ENCODE results near the gene DGAT2L6. TPM values are rescaled to one million over a fixed set of nuclear protein-coding genes. Genes with fewer than 3 reads are reported as not detected.

DGAT2L6 gene
- total and polyA plus RNA-seq, 2 experiments from 2014 or later, result not detected

- no peak overlapping the region for H2AFZ ChIP-seq
- no peaks in the 10 kb centered on the region for H3K36me3 ChIP-seq (ENCODE audit: insufficient read depth)
- no peaks in the 10 kb centered on the region for H3K4me1 ChIP-seq (ENCODE audit: insufficient read depth)
- no peaks in the 10 kb centered on the region for H3K9me2 ChIP-seq (ENCODE audit: insufficient read depth)
- H3K4me2 ChIP-seq, result no peak overlapping the region
- no peak for TF ChIP-seq EZH2phosphoT487 (IDR thresholded peaks at IDR 0.05; ENCODE audit: unreplicated experiment)
- TF ChIP-seq, protein P1, sequence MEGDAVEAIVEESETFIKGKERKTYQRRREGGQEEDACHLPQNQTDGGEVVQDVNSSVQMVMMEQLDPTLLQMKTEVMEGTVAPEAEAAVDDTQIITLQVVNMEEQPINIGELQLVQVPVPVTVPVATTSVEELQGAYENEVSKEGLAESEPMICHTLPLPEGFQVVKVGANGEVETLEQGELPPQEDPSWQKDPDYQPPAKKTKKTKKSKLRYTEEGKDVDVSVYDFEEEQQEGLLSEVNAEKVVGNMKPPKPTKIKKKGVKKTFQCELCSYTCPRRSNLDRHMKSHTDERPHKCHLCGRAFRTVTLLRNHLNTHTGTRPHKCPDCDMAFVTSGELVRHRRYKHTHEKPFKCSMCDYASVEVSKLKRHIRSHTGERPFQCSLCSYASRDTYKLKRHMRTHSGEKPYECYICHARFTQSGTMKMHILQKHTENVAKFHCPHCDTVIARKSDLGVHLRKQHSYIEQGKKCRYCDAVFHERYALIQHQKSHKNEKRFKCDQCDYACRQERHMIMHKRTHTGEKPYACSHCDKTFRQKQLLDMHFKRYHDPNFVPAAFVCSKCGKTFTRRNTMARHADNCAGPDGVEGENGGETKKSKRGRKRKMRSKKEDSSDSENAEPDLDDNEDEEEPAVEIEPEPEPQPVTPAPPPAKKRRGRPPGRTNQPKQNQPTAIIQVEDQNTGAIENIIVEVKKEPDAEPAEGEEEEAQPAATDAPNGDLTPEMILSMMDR (conservative IDR thresholded peaks at IDR 0.05; ENCODE audit: low read depth in 2 of 2), result no peak
- TF ChIP-seq, protein P2, sequence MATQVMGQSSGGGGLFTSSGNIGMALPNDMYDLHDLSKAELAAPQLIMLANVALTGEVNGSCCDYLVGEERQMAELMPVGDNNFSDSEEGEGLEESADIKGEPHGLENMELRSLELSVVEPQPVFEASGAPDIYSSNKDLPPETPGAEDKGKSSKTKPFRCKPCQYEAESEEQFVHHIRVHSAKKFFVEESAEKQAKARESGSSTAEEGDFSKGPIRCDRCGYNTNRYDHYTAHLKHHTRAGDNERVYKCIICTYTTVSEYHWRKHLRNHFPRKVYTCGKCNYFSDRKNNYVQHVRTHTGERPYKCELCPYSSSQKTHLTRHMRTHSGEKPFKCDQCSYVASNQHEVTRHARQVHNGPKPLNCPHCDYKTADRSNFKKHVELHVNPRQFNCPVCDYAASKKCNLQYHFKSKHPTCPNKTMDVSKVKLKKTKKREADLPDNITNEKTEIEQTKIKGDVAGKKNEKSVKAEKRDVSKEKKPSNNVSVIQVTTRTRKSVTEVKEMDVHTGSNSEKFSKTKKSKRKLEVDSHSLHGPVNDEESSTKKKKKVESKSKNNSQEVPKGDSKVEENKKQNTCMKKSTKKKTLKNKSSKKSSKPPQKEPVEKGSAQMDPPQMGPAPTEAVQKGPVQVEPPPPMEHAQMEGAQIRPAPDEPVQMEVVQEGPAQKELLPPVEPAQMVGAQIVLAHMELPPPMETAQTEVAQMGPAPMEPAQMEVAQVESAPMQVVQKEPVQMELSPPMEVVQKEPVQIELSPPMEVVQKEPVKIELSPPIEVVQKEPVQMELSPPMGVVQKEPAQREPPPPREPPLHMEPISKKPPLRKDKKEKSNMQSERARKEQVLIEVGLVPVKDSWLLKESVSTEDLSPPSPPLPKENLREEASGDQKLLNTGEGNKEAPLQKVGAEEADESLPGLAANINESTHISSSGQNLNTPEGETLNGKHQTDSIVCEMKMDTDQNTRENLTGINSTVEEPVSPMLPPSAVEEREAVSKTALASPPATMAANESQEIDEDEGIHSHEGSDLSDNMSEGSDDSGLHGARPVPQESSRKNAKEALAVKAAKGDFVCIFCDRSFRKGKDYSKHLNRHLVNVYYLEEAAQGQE (IDR thresholded peaks at IDR 0.05; ENCODE audit: unreplicated experiment), result no peak
- TF ChIP-seq CREB1 (CRISPR knock-in tag; IDR thresholded peaks at IDR 0.05; ENCODE audit: low read depth), result no peak
- no peak for TF ChIP-seq EZH2 (IDR thresholded peaks at IDR 0.05; ENCODE audit: low read depth, unreplicated experiment)
- no peak for TF ChIP-seq ZNF331 (CRISPR knock-in tag; IDR thresholded peaks at IDR 0.05; ENCODE audit: low read depth)
- Mint-ChIP-seq H3K27ac (no peak overlapping the region), H3K4me1 (no peaks in the 10 kb centered on the region), H3K36me3 (ENCODE audit: low read depth) (no peaks in the 10 kb centered on the region), H3K27me3 (ENCODE audit: insufficient read depth, low read depth, poor library complexity) (peaks cover 5% of the 10 kb centered on the region), H3K4me3 (no peak overlapping the region), H3K9me3 (no peaks in the 10 kb centered on the region)
- no peaks in the 10 kb centered on the region for H3F3A ChIP-seq (replicated peaks; ENCODE audit: low read depth)
- no peak overlapping the region for H3K4me3 ChIP-seq
- no peak for ATAC-seq
- H3K27me3 ChIP-seq (ENCODE audit: insufficient read depth), result no peaks in the 10 kb centered on the region
- H4K20me1 ChIP-seq (replicated peaks; ENCODE audit: insufficient read depth), result no peaks in the 10 kb centered on the region
- DNase-seq (ENCODE audit: low spot score), result no peak
- H3K79me2 ChIP-seq (replicated peaks; ENCODE audit: insufficient read depth), result no peaks in the 10 kb centered on the region
- no peak overlapping the region for H3K27ac ChIP-seq (ENCODE audit: low read depth)
These were observed 48.8 kb downstream of the DGAT2L6 start for GRCh38 chrX:70226048-70226447.

DNA sequence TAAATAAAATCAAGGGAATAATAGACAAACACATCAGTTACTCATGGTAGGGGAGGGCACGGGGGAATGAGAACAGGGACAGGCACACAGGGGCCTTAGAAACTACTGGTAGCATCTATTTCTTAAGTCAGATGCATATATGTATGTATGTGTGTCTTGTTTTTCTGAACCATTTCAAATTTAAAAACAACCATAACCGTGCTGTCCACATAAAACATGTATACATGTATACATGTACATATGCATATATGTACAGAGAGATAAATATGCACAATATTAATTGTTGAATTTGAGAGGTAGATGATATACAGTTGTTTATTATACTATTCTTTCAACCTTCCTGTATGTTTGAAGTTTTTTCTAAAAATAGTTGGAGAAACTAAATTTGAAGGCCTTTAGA, 49.4 kb downstream of the DGAT2L6 start:
- no peak overlapping the region for H3K4me2 ChIP-seq
- H3K27ac Mint-ChIP-seq, result no peak overlapping the region
- no peaks in the 10 kb centered on the region for H4K20me1 ChIP-seq (replicated peaks; ENCODE audit: insufficient read depth)
- H3K9me2 ChIP-seq (ENCODE audit: insufficient read depth), result no peaks in the 10 kb centered on the region
- H3K27ac ChIP-seq (ENCODE audit: low read depth), result no peak overlapping the region
- no peak overlapping the region for H3K4me3 ChIP-seq
- no peaks in the 10 kb centered on the region for H3K9me3 Mint-ChIP-seq
- peaks cover 5% of the 10 kb centered on the region for H3K27me3 Mint-ChIP-seq (ENCODE audit: insufficient read depth, low read depth, poor library complexity)
- ATAC-seq, result no peak
- H3K36me3 ChIP-seq (ENCODE audit: insufficient read depth), result no peaks in the 10 kb centered on the region
- no peaks in the 10 kb centered on the region for H3K36me3 Mint-ChIP-seq (ENCODE audit: low read depth)
- no peaks in the 10 kb centered on the region for H3F3A ChIP-seq (replicated peaks; ENCODE audit: low read depth)
- no peaks in the 10 kb centered on the region for H3K79me2 ChIP-seq (replicated peaks; ENCODE audit: insufficient read depth)
- no peak overlapping the region for H2AFZ ChIP-seq
- DNase-seq (ENCODE audit: low spot score), result no peak
- H3K27me3 ChIP-seq (ENCODE audit: insufficient read depth), result no peaks in the 10 kb centered on the region
- no peaks in the 10 kb centered on the region for H3K4me1 Mint-ChIP-seq
- no peak overlapping the region for H3K4me3 Mint-ChIP-seq
- no peaks in the 10 kb centered on the region for H3K4me1 ChIP-seq (ENCODE audit: insufficient read depth)
- no peak for TF ChIP-seq EZH2 (IDR thresholded peaks at IDR 0.05; ENCODE audit: low read depth, unreplicated experiment)
- TF ChIP-seq, protein P2 (IDR thresholded peaks at IDR 0.05; ENCODE audit: unreplicated experiment), result no peak

Measured in GM23338 (cell line).